ENCODE results near the gene CHI3L2. TPM values are rescaled to one million over a fixed set of nuclear protein-coding genes. Genes with fewer than 3 reads are reported as not detected.

CHI3L2 gene
- total and polyA plus RNA-seq, 2 of the 4 experiments (the other 2 are of a cell fraction) = 0.18 to 0.19 TPM

DNA sequence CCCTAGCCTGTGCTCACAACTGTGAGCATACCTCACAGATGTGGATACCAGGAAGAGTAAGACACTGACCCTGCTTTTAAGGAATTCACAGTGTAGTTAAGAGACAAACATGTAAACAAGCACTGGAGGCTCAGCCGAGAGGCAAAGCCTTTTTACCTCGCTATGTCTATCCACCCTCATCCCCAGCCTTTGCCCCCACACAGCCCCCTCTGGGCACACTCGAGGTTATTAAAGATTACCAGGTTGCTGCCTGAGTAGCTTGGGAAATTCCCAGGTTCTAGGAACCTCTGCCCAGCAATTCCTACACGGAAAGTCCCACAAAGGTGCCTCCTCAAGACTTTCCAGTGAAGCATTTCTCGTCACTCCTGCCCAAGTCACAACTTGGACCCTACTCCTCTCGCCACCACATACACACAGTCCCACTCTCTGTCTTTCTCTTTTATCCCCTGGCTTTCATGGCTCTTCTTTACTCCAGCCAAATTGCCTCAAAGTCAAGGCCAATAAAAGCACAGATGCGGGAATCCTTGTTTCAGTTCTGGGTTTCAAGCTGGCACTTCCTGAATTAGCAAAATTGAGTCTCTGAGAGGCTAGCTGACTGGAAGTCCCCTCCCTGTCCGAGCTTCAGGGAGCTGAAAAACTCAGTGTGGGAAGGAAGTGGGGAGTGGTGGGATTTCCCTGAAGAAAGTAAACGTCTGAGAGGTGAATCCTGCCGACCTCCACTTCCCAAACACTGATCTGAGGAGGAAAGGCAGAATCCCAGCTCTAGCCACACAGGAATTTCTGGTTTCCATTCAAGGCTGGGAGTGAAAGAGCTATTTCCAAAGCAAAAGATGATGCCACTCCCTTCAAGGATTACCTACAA lies 34.6 kb upstream of the CHI3L2 start (continued):
- no peak for TF ChIP-seq RCOR1 (IDR thresholded peaks at IDR 0.05; ENCODE audit: insufficient replicate concordance, low read length)
- no peak for TF ChIP-seq RFX5 (IDR thresholded peaks at IDR 0.05; ENCODE audit: low read depth, low read length)
- TF ChIP-seq BHLHE40 (IDR thresholded peaks at IDR 0.05; ENCODE audit: low read depth, low read length) = no peak

DNA sequence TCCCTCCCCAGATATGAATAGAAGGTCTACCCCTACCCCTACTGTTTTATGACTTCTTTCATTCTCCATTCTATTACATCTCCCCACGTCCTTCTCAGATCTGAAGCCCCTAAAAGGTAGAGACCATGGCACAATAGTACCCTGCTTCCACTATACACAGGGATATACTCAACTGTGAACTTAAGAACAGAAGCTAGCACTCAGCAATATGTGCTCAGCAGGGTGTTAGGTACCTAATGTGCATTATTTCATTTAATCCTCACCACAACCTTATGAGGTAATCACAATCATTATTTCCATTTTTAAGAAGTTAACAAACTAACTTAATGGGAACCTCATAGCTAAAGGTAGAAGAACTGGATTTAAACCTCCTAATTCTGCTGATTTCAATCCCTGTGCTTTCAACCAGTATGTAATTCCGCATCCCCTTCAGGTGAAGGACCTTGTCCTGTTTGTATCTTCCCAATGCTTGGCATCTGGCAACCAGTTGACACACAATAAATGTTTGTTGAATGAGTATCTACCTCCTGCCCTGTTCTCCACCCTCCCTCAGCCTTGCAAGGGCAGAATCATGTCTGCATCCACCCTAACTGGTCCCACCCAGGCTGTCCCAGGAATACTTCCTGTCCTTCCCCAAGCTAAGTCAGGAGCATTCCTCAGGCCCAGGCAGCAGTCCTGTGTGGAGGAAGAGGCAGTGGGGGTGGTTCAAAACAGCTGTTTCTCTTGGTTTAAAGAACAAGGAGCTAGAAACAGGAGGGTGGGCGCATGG lies 33.6 kb upstream of the CHI3L2 start:
- Histone ChIP-seq H2BK15ac (ENCODE audit: low read depth, low read length) (peak overlapping the region; percentile 81; the same call in 2 of the 3 replicates), H3K23ac (ENCODE audit: low read depth, low read length) (no peak overlapping the region), H4K5ac (ENCODE audit: low read depth, low read length) (no peak overlapping the region), H2BK20ac (ENCODE audit: low read depth, low read length) (no peak overlapping the region), H2AK5ac (ENCODE audit: low read depth, low read length) (peak overlapping the region; percentile 75), H3K36me3 (ENCODE audit: control insufficient read depth, insufficient read depth, low read length) (no peaks in the 10 kb centered on the region), H4K20me1 (ENCODE audit: insufficient read depth, low read length) (no peaks in the 10 kb centered on the region), H4K8ac (ENCODE audit: low read depth in 2 of 2, low read length in 2 of 2) (no peak overlapping the region; a peak in 2 of 4 replicates), H4K91ac (ENCODE audit: insufficient read depth, low read depth, low read length) (peak overlapping the region; percentile 51; the same call in 1 of the 2 replicates), H2BK5ac (ENCODE audit: low read depth, low read length, poor library complexity, severe bottlenecking) (peak overlapping the region; percentile 7), H3K4me2 (ENCODE audit: low read depth, low read length) (no peak overlapping the region), H3K27ac (ENCODE audit: insufficient read depth, low read length) (peak overlapping the region; percentile 9; the same call in 1 of the 2 replicates), H3K27me3 (ENCODE audit: control insufficient read depth, insufficient read depth, low read length) (0 out of 2 replicates have a peak, but pooled peaks cover 4% of the 10 kb centered on the region), H3K4me1 (ENCODE audit: control insufficient read depth, insufficient read depth, low read length) (peaks cover 35% of the 10 kb centered on the region), H2AK9ac (replicated peaks; ENCODE audit: low read depth, low read length, poor library complexity) (peak overlapping the region; percentile 25), H2BK120ac (ENCODE audit: low read depth, low read length) (peak overlapping the region; percentile 43; the same call in 1 of the 2 replicates), H3K18ac (ENCODE audit: low read depth, low read length) (peak overlapping the region; percentile 57), H3K9ac (ENCODE audit: low read depth, low read length) (no peak overlapping the region), H2AFZ (replicated peaks; ENCODE audit: low read length, poor library complexity) (peak overlapping the region; percentile 9), H3K79me1 (ENCODE audit: low read depth in 1 of 2, low read length in 2 of 2) (0 out of 4 replicates have a peak, but pooled peaks cover 0 to 5% of the 10 kb centered on the region in 2 experiments), H3K4me3 (ENCODE audit: insufficient read depth, low read depth, low read length) (no peak overlapping the region), H3K9me3 (ENCODE audit: control insufficient read depth, insufficient read depth, low read length) (no peaks in the 10 kb centered on the region), H3K56ac (ENCODE audit: extremely low read depth, insufficient read depth, low read length) (no peak overlapping the region), H3K4ac (ENCODE audit: low read depth, low read length) (peak overlapping the region; percentile 48), H3K14ac (replicated peaks; ENCODE audit: low read depth, low read length) (no peak overlapping the region), H3K9me1 (ENCODE audit: insufficient read depth, low read length) (peaks cover 20% of the 10 kb centered on the region)
- no peak for ATAC-seq (ENCODE audit: low read depth)
- no TSS peak for BruUV-seq (replicated peaks)
- dilution Hi-C loops (cut with HindIII; ENCODE audit: low sequenced_read_pairs, unreplicated experiment) = no loop called here
- no CpG with 5 or more reads among the region's 3 CpGs for WGBS, 2 experiments (ENCODE audit: extremely low coverage in 2 of 2, insufficient read length in 1 of 2)
- DNase-seq = peak; percentile 5
- CTCF ChIA-PET = no interaction called here
- no peak for TF ChIP-seq SMC3 (IDR thresholded peaks at IDR 0.05; ENCODE audit: low read depth, low read length)
- no peak for TF ChIP-seq MAFK (IDR thresholded peaks at IDR 0.05; ENCODE audit: low read depth, low read length)
- TF ChIP-seq POLR2A (IDR thresholded peaks at IDR 0.05; ENCODE audit: low read depth, low read length) = no peak
- TF ChIP-seq, protein P1, sequence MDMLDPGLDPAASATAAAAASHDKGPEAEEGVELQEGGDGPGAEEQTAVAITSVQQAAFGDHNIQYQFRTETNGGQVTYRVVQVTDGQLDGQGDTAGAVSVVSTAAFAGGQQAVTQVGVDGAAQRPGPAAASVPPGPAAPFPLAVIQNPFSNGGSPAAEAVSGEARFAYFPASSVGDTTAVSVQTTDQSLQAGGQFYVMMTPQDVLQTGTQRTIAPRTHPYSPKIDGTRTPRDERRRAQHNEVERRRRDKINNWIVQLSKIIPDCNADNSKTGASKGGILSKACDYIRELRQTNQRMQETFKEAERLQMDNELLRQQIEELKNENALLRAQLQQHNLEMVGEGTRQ (IDR thresholded peaks at IDR 0.05; ENCODE audit: low read depth, low read length) = no peak
- no peak for TF ChIP-seq BHLHE40 (IDR thresholded peaks at IDR 0.05; ENCODE audit: low read depth, low read length)
- POLR2A ChIA-PET (ENCODE audit: unreplicated experiment) = no interaction called here
- in situ Hi-C loops (cut with MboI; ENCODE audit: low sequenced_read_pairs) = no loop called here
- intact Hi-C loops (cut with micrococcal nuclease) = no loop called here
